Loucy (cell line): ENCODE results near the gene BCAS3.

Source experiments
- CTCF ChIP-seq: fragments of 200-600 bp; sonication (generic); conservative IDR thresholded peaks from 2 replicates; pipeline ENCODE4 v1.5.1; 2014; ENCODE audit warnings: mild to moderate bottlenecking, antibody characterized with exemption, low read length
- EZH2phosphoT487 ChIP-seq: fragments of 200-600 bp; IDR thresholded peaks from 2 replicates; pipeline ENCODE4 v1.6.1; 2018; ENCODE audit warnings: antibody characterized with exemption, mild to moderate bottlenecking, moderate library complexity, borderline replicate concordance

GRCh38 chr17:61371606-61372005 lies 694.0 kb downstream of the BCAS3 start:
- no peak for TF ChIP-seq CTCF
- TF ChIP-seq EZH2phosphoT487, result no peak
